Mesendoderm (in vitro differentiated cells): Measurements from ENCODE around the gene PIM3.
A peak's percentile ranks its signal among the peaks of the same experiment; 100 is the strongest.
"Not testable (repeated sequence)": the region's sequence is repeated elsewhere in the genome, so short reads cannot be mapped to it uniquely, and the experiment has no call there.

ENCODE experiments used
- DNase-seq: peaks from one replicate; pipeline ENCODE4 v3.0.0; 2013
- H2AK5ac ChIP-seq: 2 replicates; pipeline ENCODE4 v1.6.1; 2013; ENCODE audit warnings: low read length, inconsistent platforms
- H2BK120ac ChIP-seq: 2 replicates; pipeline ENCODE4 v1.6.1; 2013; ENCODE audit warnings: low read depth, mild to moderate bottlenecking, low read length, moderate library complexity, mixed read lengths
- H2BK15ac ChIP-seq: replicated peaks from 2 replicates; pipeline ENCODE4 v1.6.1; 2013; ENCODE audit warnings: low read depth, mild to moderate bottlenecking, moderate library complexity
- H2BK5ac ChIP-seq: 2 replicates; pipeline ENCODE4 v1.6.1; 2013; ENCODE audit warnings: low read length, inconsistent platforms
- H3K18ac ChIP-seq: 2 replicates; pipeline ENCODE4 v1.6.1; 2013; ENCODE audit warnings: mild to moderate bottlenecking, low read length, mixed read lengths
- H3K23ac ChIP-seq: one replicate; pipeline ENCODE4 v1.6.1; 2013; ENCODE audit warnings: low read length
- H3K27ac ChIP-seq: 2 replicates; pipeline ENCODE4 v1.5.1; 2013; ENCODE audit warnings: low read depth, mild to moderate bottlenecking, inconsistent platforms, low read length, moderate library complexity
- H3K27me3 ChIP-seq: 2 replicates; pipeline ENCODE4 v1.6.1; 2013; ENCODE audit warnings: low read length, control low read depth, mild to moderate bottlenecking, inconsistent platforms; ENCODE audit not compliant: insufficient read depth, poor library complexity
- H3K36me3 ChIP-seq: 2 replicates; pipeline ENCODE4 v1.6.1; 2013; ENCODE audit warnings: low read length, inconsistent platforms; ENCODE audit not compliant: control insufficient read depth, insufficient read depth
- H3K4ac ChIP-seq: one replicate; pipeline ENCODE4 v1.6.1; 2013; ENCODE audit warnings: low read depth, mild to moderate bottlenecking, low read length, moderate library complexity
- H3K4me1 ChIP-seq: 2 replicates; pipeline ENCODE4 v1.6.1; 2013; ENCODE audit warnings: low read depth, low read length, inconsistent platforms; ENCODE audit not compliant: control insufficient read depth
- H3K4me2 ChIP-seq: 2 replicates; pipeline ENCODE4 v1.6.1; 2013; ENCODE audit warnings: low read length
- H3K4me3 ChIP-seq: 2 replicates; pipeline ENCODE4 v1.5.1; 2013; ENCODE audit warnings: mild to moderate bottlenecking, low read length
- H3K56ac ChIP-seq: one replicate; pipeline ENCODE4 v1.6.1; 2013; ENCODE audit warnings: low read length
- H3K79me1 ChIP-seq: 2 replicates; pipeline ENCODE4 v1.6.1; 2013; ENCODE audit warnings: low read length, inconsistent platforms
- H3K79me2 ChIP-seq: 2 replicates; pipeline ENCODE4 v1.6.1; 2013; ENCODE audit warnings: mild to moderate bottlenecking, low read length; ENCODE audit not compliant: control insufficient read depth, insufficient read depth
- H3K9ac ChIP-seq: 2 replicates; pipeline ENCODE4 v1.6.1; 2013; ENCODE audit warnings: low read length, inconsistent platforms
- H4K5ac ChIP-seq: one replicate; pipeline ENCODE4 v1.6.1; 2013; ENCODE audit warnings: low read length
- H4K8ac ChIP-seq: one replicate; pipeline ENCODE4 v1.6.1; 2013; ENCODE audit warnings: low read depth, mild to moderate bottlenecking, control low read depth, low read length, moderate library complexity
- WGBS: extraction: QIAGEN DNeasy Blood & Tissue Kit; methylation state at CpG from one replicate; pipeline ENCODE4 v1.1.7; 2013; ENCODE audit warnings: low lambda C conversion rate, missing lambda C conversion rate; ENCODE audit not compliant: insufficient coverage; ENCODE audit errors: extremely low coverage; 5-methylcytosine and 5-hydroxymethylcytosine counted together

The PIM3 gene

GRCh38 chr22:49975543-49976389, 15.2 kb downstream of the PIM3 start:
- Histone ChIP-seq H3K79me2 (no peaks in the 10 kb centered on the region), H3K4me1 (no peaks in the 10 kb centered on the region), H4K8ac (no peak overlapping the region), H3K79me1 (no peaks in the 10 kb centered on the region), H3K27ac (no peak overlapping the region), H3K18ac (no peak overlapping the region), H3K27me3 (peaks cover 6% of the 10 kb centered on the region), H3K36me3 (no peaks in the 10 kb centered on the region), H2AK5ac (no peak overlapping the region), H3K4me3 (no peak overlapping the region), H3K4ac (no peak overlapping the region), H2BK15ac (no peak overlapping the region), H3K9ac (no peak overlapping the region), H3K23ac (no peak overlapping the region), H4K5ac (no peak overlapping the region), H2BK5ac (no peak overlapping the region), H2BK120ac (no peak overlapping the region), H3K4me2 (no peak overlapping the region), H3K56ac (no peak overlapping the region)
- DNase-seq = peak; percentile 54
- no CpG with 5 or more reads among the region's 17 CpGs for WGBS

- H2BK15ac ChIP-seq = no peak overlapping the region
- H3K79me1 ChIP-seq = no peaks in the 10 kb centered on the region
- H3K36me3 ChIP-seq = no peaks in the 10 kb centered on the region
- H3K23ac ChIP-seq = no peak overlapping the region
- no peak overlapping the region for H3K18ac ChIP-seq
- no peak overlapping the region for H2BK120ac ChIP-seq
- H4K8ac ChIP-seq = no peak overlapping the region
- H2AK5ac ChIP-seq = no peak overlapping the region
- H2BK5ac ChIP-seq = no peak overlapping the region
- no peak overlapping the region for H4K5ac ChIP-seq
- H3K4ac ChIP-seq = no peak overlapping the region
- H3K4me2 ChIP-seq = no peak overlapping the region
- no peaks in the 10 kb centered on the region for H3K79me2 ChIP-seq
- H3K9ac ChIP-seq = no peak overlapping the region
- DNase-seq = no peak
- H3K27me3 ChIP-seq = peaks cover 5% of the 10 kb centered on the region
- H3K4me3 ChIP-seq = no peak overlapping the region
- H3K27ac ChIP-seq = no peak overlapping the region
- no peaks in the 10 kb centered on the region for H3K4me1 ChIP-seq
- no peak overlapping the region for H3K56ac ChIP-seq
- no CpG with 5 or more reads among the region's 15 CpGs for WGBS
Observed at GRCh38 chr22:49976439-49977175, 16.0 kb downstream of the PIM3 start.

DNA sequence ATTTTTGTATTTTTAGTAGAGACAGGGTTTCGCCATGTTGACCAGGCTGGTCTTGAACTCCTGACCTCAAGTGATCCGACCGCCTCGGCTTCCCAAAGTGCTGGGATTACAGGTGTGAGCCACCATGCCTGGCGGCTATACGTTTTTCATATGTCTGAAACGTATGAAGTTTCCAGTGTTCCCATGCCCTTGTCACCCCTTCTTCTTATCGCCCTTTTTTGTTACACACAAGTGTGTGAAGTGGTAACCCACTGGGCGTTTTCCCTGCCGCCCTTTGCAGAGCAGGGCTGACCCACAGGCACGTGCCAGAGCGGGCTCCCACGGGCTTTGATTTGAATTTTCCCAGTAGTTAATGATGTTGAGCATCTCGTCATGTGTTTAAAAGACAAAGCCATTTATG, 17.0 kb downstream of the PIM3 start:
- Histone ChIP-seq H3K56ac (no peak overlapping the region), H3K27ac (no peak overlapping the region), H3K4me1 (no peaks in the 10 kb centered on the region), H2BK5ac (no peak overlapping the region), H3K36me3 (no peaks in the 10 kb centered on the region), H3K27me3 (no peaks in the 10 kb centered on the region), H3K79me2 (no peaks in the 10 kb centered on the region), H2BK15ac (no peak overlapping the region), H4K8ac (no peak overlapping the region), H2AK5ac (no peak overlapping the region), H3K79me1 (no peaks in the 10 kb centered on the region), H2BK120ac (no peak overlapping the region), H4K5ac (no peak overlapping the region), H3K4ac (no peak overlapping the region), H3K4me2 (no peak overlapping the region), H3K4me3 (no peak overlapping the region), H3K18ac (no peak overlapping the region), H3K9ac (no peak overlapping the region), H3K23ac (no peak overlapping the region)
- WGBS = no CpG with 5 or more reads among the region's 14 CpGs
- DNase-seq = no peak

DNA sequence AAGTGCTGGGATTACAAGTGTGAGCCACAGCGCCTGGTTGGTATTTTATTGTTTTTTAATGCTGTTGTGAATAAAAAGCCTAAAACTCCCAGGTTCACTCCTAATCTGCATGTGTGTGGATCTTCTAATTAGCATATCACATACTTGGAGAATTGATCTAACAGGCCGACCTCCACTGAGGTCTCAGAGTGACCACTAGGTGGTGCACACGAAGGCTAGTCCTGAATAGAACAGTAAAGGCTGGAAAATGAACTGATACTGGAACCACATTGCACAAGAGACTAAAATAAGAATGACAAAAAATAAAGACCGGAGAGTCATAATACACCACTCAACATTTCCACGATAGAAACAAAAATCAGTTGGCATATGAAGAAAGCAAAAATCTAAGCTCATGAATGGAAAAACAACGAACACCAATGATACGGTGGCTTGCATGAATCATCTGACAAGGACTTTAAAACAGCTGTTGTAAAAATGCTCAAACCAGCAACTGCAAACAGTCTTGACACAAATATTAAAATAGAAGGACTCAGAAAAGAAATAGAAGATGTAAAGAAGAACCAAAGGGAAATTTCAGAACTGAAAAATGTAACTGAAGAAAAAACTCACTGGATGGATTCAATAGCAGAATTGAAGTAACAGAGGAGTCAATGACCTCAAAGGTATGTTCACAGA, 19.2 kb downstream of the PIM3 start:
- H3K4me1 ChIP-seq = no peaks in the 10 kb centered on the region
- H3K36me3 ChIP-seq = no peaks in the 10 kb centered on the region
- H3K4me3 ChIP-seq = no peak overlapping the region
- no peak overlapping the region for H2AK5ac ChIP-seq
- H3K4ac ChIP-seq = no peak overlapping the region
- no peak overlapping the region for H3K18ac ChIP-seq
- H3K79me2 ChIP-seq = no peaks in the 10 kb centered on the region
- no CpG with 5 or more reads among the region's 7 CpGs for WGBS
- no peak overlapping the region for H3K23ac ChIP-seq
- H3K9ac ChIP-seq = no peak overlapping the region
- no peak overlapping the region for H2BK5ac ChIP-seq
- DNase-seq = peak; percentile 73
- H3K27me3 ChIP-seq = peaks cover 7% of the 10 kb centered on the region
- no peak overlapping the region for H4K8ac ChIP-seq
- no peak overlapping the region for H2BK120ac ChIP-seq
- H4K5ac ChIP-seq = no peak overlapping the region
- no peak overlapping the region for H3K56ac ChIP-seq
- no peaks in the 10 kb centered on the region for H3K79me1 ChIP-seq
- no peak overlapping the region for H3K27ac ChIP-seq
- no peak overlapping the region for H3K4me2 ChIP-seq
- H2BK15ac ChIP-seq = no peak overlapping the region

- H4K5ac ChIP-seq, H3K79me2 ChIP-seq, H3K4me2 ChIP-seq, H3K56ac ChIP-seq, H3K27me3 ChIP-seq, H2BK5ac ChIP-seq, H3K18ac ChIP-seq, H2BK15ac ChIP-seq, H3K79me1 ChIP-seq, H3K4me3 ChIP-seq, H3K27ac ChIP-seq, H4K8ac ChIP-seq, H3K4ac ChIP-seq, H2AK5ac ChIP-seq, H3K9ac ChIP-seq, H3K23ac ChIP-seq, H3K36me3 ChIP-seq, DNase-seq, H3K4me1 ChIP-seq, H2BK120ac ChIP-seq: not testable (repeated sequence)
- WGBS = no CpG with 5 or more reads among the region's 7 CpGs
Observed at GRCh38 chr22:49981799-49982198, 21.2 kb downstream of the PIM3 start.
